ENCODE results near the gene DNTTIP2. TPM values are rescaled to one million over a fixed set of nuclear protein-coding genes. Genes with fewer than 3 reads are reported as not detected.

DNTTIP2 gene
- total RNA-seq, 1 experiment from 2014 or later = 101 TPM

GRCh38 chr1:93851327-93851712 is 27.7 kb downstream of the DNTTIP2 start:
- Histone ChIP-seq H2AK5ac (ENCODE audit: insufficient read length, low read length) (no peak overlapping the region), H2BK15ac (ENCODE audit: low read depth, low read length) (no peak overlapping the region), H3K56ac (ENCODE audit: insufficient read length, low read depth, low read length) (no peak overlapping the region), H3K14ac (ENCODE audit: insufficient read depth, low read length) (no peak overlapping the region), H3K27ac (ENCODE audit: insufficient read length, low read depth, low read length) (no peak overlapping the region), H2AFZ (ENCODE audit: low read length) (no peak overlapping the region), H4K20me1 (ENCODE audit: control insufficient read depth, insufficient read depth, insufficient read length) (no peaks in the 10 kb centered on the region), H2BK20ac (ENCODE audit: low read depth, low read length, poor library complexity, severe bottlenecking) (no peak overlapping the region), H2BK12ac (ENCODE audit: insufficient read length, low read depth, low read length) (no peak overlapping the region), H4K8ac (replicated peaks; ENCODE audit: insufficient read length, low read depth, low read length) (no peak overlapping the region), H3T11ph (ENCODE audit: low read length) (no peak overlapping the region), H2BK120ac (ENCODE audit: low read depth, low read length, poor library complexity, severe bottlenecking) (no peak overlapping the region), H3K9me3 (ENCODE audit: control insufficient read depth, low read depth, low read length) (no peaks in the 10 kb centered on the region), H4K91ac (ENCODE audit: insufficient read length, low read depth, low read length) (no peak overlapping the region), H3K4ac (ENCODE audit: low read depth, low read length) (no peak overlapping the region), H3K79me1 (ENCODE audit: insufficient read depth, low read depth, low read length, poor library complexity, severe bottlenecking) (no peaks in the 10 kb centered on the region), H2BK5ac (ENCODE audit: insufficient read length, low read length) (no peak overlapping the region), H3K18ac (ENCODE audit: insufficient read length, low read depth, low read length) (no peak overlapping the region), H4K5ac (ENCODE audit: insufficient read length, low read depth, low read length) (no peak overlapping the region), H3K4me2 (ENCODE audit: insufficient read depth, insufficient read length, low read length) (no peak overlapping the region), H3K27me3 (ENCODE audit: insufficient read depth, low read length) (no peaks in the 10 kb centered on the region), H3K9ac (ENCODE audit: extremely low read depth, insufficient read length, low read length) (no peak overlapping the region), H3K79me2 (ENCODE audit: insufficient read depth, low read length) (no peaks in the 10 kb centered on the region), H3K23ac (ENCODE audit: insufficient read length, low read depth, low read length) (no peak overlapping the region), H3K4me1 (ENCODE audit: insufficient read depth, low read length) (no peaks in the 10 kb centered on the region), H3K23me2 (ENCODE audit: insufficient read length, low read depth, low read length, poor library complexity, severe bottlenecking) (no peaks in the 10 kb centered on the region)
- H3K4me3 Mint-ChIP-seq = no peak overlapping the region
- no peak for DNase-seq
- TF ChIP-seq CTCF (conservative IDR thresholded peaks at IDR 0.05) = no peak
- no peaks in the 10 kb centered on the region; a peak in 1 of 4 replicates for H3K4me1 Mint-ChIP-seq
- H3K36me3 Mint-ChIP-seq (ENCODE audit: insufficient read depth in 1 of 3, low read depth in 3 of 3) = peaks cover 19 to 26% (median 23%) of the 10 kb centered on the region in 3 experiments
- H3K9me3 Mint-ChIP-seq = peaks cover 33 to 39% of the 10 kb centered on the region in 2 experiments
- H3K27ac Mint-ChIP-seq = no peak overlapping the region
- peaks cover 7% of the 10 kb centered on the region for H3K27me3 Mint-ChIP-seq (ENCODE audit: low read depth)

Measured in H9 (cell line).